ENCODE data around the gene FGF1.

GRCh38 chr5:142645456-142645855, 40.4 kb downstream of the FGF1 start:
- TF ChIP-seq CTCF (IDR thresholded peaks at IDR 0.05) (no peak), POLR2A (IDR thresholded peaks at IDR 0.05) (no peak), POLR2AphosphoS5 (IDR thresholded peaks at IDR 0.05) (no peak)

Data from breast epithelium (tissue), 3 donors.